ENCODE results near the gene APOA1. TPM values are rescaled to one million over a fixed set of nuclear protein-coding genes. Genes with fewer than 3 reads are reported as not detected.
A peak's percentile ranks its signal among the peaks of the same experiment; 100 is the strongest.

Gene APOA1
- total and polyA plus RNA-seq, 2 of the 4 experiments (the other 2 are of a cell fraction) = 0.18 to 0.89 TPM

DNA sequence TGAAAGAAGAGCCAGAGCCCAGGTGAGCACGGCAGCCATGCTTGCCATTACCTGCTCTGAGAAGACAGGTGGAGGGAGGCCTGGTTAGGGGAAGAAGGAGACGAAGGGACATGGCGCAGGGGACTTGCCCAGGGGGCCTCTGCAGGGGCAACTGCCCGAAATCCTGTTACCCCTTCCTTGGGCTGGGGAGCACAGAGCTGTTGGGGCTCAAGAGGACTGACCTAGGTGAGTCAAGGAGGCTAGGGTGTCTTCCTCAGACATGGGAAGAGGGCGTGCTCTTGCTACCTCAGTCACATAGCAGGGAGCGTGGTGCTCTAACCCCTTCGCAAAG lies 45.6 kb downstream of the APOA1 start, which contains the start of gene APOA5:
Gene APOA5, minus strand, starts transcription at position 67 of the 331 bp plus-strand sequence. Its CDS starts 19 bp downstream, at position 48.
- Histone ChIP-seq H3K27ac (ENCODE audit: insufficient read depth, low read length) (no peak within 1 kb of the TSS), H4K8ac (ENCODE audit: low read depth in 2 of 2, low read length in 2 of 2) (no peak within 1 kb of the TSS), H2BK120ac (ENCODE audit: low read depth, low read length) (no peak within 1 kb of the TSS), H2BK20ac (ENCODE audit: low read depth, low read length) (no peak within 1 kb of the TSS), H3K14ac (replicated peaks; ENCODE audit: low read depth, low read length) (no peak within 1 kb of the TSS), H3K4me3 (ENCODE audit: insufficient read depth, low read depth, low read length) (no peak within 1 kb of the TSS), H3K18ac (ENCODE audit: low read depth, low read length) (no peak within 1 kb of the TSS), H4K5ac (ENCODE audit: low read depth, low read length) (no peak within 1 kb of the TSS), H3K36me3 (ENCODE audit: control insufficient read depth, insufficient read depth, low read length) (no peaks in the 10 kb centered on the region; the same call in 1 of the 2 replicates), H3K4ac (ENCODE audit: low read depth, low read length) (peak within 1 kb of the TSS; percentile 50), H3K9ac (ENCODE audit: low read depth, low read length) (no peak within 1 kb of the TSS), H3K9me1 (ENCODE audit: insufficient read depth, low read length) (peaks cover 13% of the 10 kb centered on the region), H2BK15ac (ENCODE audit: low read depth, low read length) (no peak within 1 kb of the TSS), H4K20me1 (ENCODE audit: insufficient read depth, low read length) (no peaks in the 10 kb centered on the region), H2AK9ac (replicated peaks; ENCODE audit: low read depth, low read length, poor library complexity) (peak within 1 kb of the TSS; percentile 2), H3K79me1 (ENCODE audit: low read depth in 1 of 2, low read length in 2 of 2) (peaks cover 11 to 20% of the 10 kb centered on the region in 2 experiments), H2AFZ (replicated peaks; ENCODE audit: low read length, poor library complexity) (peak within 1 kb of the TSS; percentile 88), H2BK5ac (ENCODE audit: low read depth, low read length, poor library complexity, severe bottlenecking) (no peak within 1 kb of the TSS), H4K91ac (ENCODE audit: insufficient read depth, low read depth, low read length) (no peak within 1 kb of the TSS), H2AK5ac (ENCODE audit: low read depth, low read length) (peak within 1 kb of the TSS; percentile 40; the same call in 1 of the 2 replicates), H3K9me3 (ENCODE audit: control insufficient read depth, insufficient read depth, low read length) (no peaks in the 10 kb centered on the region), H3K4me1 (ENCODE audit: control insufficient read depth, insufficient read depth, low read length) (peaks cover 6% of the 10 kb centered on the region), H3K56ac (ENCODE audit: extremely low read depth, insufficient read depth, low read length) (no peak within 1 kb of the TSS), H3K4me2 (ENCODE audit: low read depth, low read length) (peak within 1 kb of the TSS; percentile 27; the same call in 1 of the 2 replicates), H3K27me3 (ENCODE audit: control insufficient read depth, insufficient read depth, low read length) (no peaks in the 10 kb centered on the region), H3K23ac (ENCODE audit: low read depth, low read length) (0 out of 2 replicates have a peak within 1 kb of the TSS, but pooled peaks have one; percentile 1)
- intact Hi-C loops (cut with micrococcal nuclease) (loop anchor here (1.0 to 5.0 kb wide), 3 partner anchors 81 to 315 kb away; partner anchors contain the start of gene SIK3), dilution Hi-C loops (cut with HindIII; ENCODE audit: low sequenced_read_pairs, unreplicated experiment) (no loop called here), in situ Hi-C loops (cut with MboI; ENCODE audit: low sequenced_read_pairs) (loop anchor here (5.0 kb wide), 1 partner anchor 311 kb away; no protein-coding TSS in a partner anchor)
- no peak for ATAC-seq (ENCODE audit: low read depth)
- 100% methylated on average over 2 of the region's 7 CpGs; no CpG with 5 or more reads in 1 of the 2 experiments for WGBS, 2 experiments (ENCODE audit: extremely low coverage in 2 of 2, insufficient read length in 1 of 2)
- no peak for TF ChIP-seq RAD21 (IDR thresholded peaks at IDR 0.05; ENCODE audit: low read length)
- TF ChIP-seq, protein P1, sequence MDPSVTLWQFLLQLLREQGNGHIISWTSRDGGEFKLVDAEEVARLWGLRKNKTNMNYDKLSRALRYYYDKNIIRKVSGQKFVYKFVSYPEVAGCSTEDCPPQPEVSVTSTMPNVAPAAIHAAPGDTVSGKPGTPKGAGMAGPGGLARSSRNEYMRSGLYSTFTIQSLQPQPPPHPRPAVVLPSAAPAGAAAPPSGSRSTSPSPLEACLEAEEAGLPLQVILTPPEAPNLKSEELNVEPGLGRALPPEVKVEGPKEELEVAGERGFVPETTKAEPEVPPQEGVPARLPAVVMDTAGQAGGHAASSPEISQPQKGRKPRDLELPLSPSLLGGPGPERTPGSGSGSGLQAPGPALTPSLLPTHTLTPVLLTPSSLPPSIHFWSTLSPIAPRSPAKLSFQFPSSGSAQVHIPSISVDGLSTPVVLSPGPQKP (IDR thresholded peaks at IDR 0.05; ENCODE audit: borderline replicate concordance, low read depth, low read length) = no peak
- TF ChIP-seq CEBPB (IDR thresholded peaks at IDR 0.05; ENCODE audit: low read depth, low read length) = no peak
- TF ChIP-seq RFX5 (IDR thresholded peaks at IDR 0.05; ENCODE audit: low read depth, low read length) = no peak
- TF ChIP-seq, protein P2, sequence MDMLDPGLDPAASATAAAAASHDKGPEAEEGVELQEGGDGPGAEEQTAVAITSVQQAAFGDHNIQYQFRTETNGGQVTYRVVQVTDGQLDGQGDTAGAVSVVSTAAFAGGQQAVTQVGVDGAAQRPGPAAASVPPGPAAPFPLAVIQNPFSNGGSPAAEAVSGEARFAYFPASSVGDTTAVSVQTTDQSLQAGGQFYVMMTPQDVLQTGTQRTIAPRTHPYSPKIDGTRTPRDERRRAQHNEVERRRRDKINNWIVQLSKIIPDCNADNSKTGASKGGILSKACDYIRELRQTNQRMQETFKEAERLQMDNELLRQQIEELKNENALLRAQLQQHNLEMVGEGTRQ (IDR thresholded peaks at IDR 0.05; ENCODE audit: low read depth, low read length) = no peak
- no peak for TF ChIP-seq POLR2A (IDR thresholded peaks at IDR 0.05; ENCODE audit: low read depth, low read length)
- no peak for TF ChIP-seq BHLHE40 (IDR thresholded peaks at IDR 0.05; ENCODE audit: low read depth, low read length)
- no peak for TF ChIP-seq SMC3 (IDR thresholded peaks at IDR 0.05; ENCODE audit: low read depth, low read length)
- no peak for TF ChIP-seq RCOR1 (IDR thresholded peaks at IDR 0.05; ENCODE audit: insufficient replicate concordance, low read length)
- TF ChIP-seq CHD1 (IDR thresholded peaks at IDR 0.05; ENCODE audit: low read depth, low read length) = no peak
- TF ChIP-seq, protein P3, sequence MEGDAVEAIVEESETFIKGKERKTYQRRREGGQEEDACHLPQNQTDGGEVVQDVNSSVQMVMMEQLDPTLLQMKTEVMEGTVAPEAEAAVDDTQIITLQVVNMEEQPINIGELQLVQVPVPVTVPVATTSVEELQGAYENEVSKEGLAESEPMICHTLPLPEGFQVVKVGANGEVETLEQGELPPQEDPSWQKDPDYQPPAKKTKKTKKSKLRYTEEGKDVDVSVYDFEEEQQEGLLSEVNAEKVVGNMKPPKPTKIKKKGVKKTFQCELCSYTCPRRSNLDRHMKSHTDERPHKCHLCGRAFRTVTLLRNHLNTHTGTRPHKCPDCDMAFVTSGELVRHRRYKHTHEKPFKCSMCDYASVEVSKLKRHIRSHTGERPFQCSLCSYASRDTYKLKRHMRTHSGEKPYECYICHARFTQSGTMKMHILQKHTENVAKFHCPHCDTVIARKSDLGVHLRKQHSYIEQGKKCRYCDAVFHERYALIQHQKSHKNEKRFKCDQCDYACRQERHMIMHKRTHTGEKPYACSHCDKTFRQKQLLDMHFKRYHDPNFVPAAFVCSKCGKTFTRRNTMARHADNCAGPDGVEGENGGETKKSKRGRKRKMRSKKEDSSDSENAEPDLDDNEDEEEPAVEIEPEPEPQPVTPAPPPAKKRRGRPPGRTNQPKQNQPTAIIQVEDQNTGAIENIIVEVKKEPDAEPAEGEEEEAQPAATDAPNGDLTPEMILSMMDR (conservative IDR thresholded peaks at IDR 0.05; ENCODE audit: low read depth, low read length) = no peak
- no peak for TF ChIP-seq MAZ (IDR thresholded peaks at IDR 0.05; ENCODE audit: borderline replicate concordance, low read depth, low read length)
- TF ChIP-seq MXI1 (IDR thresholded peaks at IDR 0.05; ENCODE audit: borderline replicate concordance, low read depth, low read length) = no peak
- no peak for TF ChIP-seq FOS (IDR thresholded peaks at IDR 0.05; ENCODE audit: low read depth, low read length)
- no peak for TF ChIP-seq NFE2L2 (IDR thresholded peaks at IDR 0.05; ENCODE audit: low read depth, low read length)
- TF ChIP-seq MAFK (IDR thresholded peaks at IDR 0.05; ENCODE audit: low read depth, low read length) = no peak
- POLR2A ChIA-PET (ENCODE audit: unreplicated experiment) = interaction anchor here (0.6 kb wide), 1 partner anchor 315 kb away, joined by 20 read pairs; no protein-coding TSS in a partner anchor
- DNase-seq = no peak
- CTCF ChIA-PET = interaction anchor here (0.6 to 2.3 kb wide), 14 partner anchors 8 to 430 kb away, joined by 3 to 30 read pairs (median 4); partner anchors contain the start of gene SIK3
- no TSS peak for BruUV-seq (replicated peaks)

All from IMR-90 (cell line).